PC-3 (cell line): ENCODE results near the gene TRABD2B.

Experiments
- EZH2phosphoT487 ChIP-seq: fragments of 300-600 bp; sonication (generic); IDR thresholded peaks from 2 replicates; pipeline ENCODE4 v1.6.1; 2018; ENCODE audit warnings: mild to moderate bottlenecking, antibody characterized with exemption, low read length, borderline replicate concordance
- TF ChIP-seq, protein P1 (sequence below): fragments of 300-600 bp; sonication (generic); conservative IDR thresholded peaks from 2 replicates; pipeline ENCODE4 v1.5.1; 2017; ENCODE audit warnings: antibody characterized with exemption, low read depth, mild to moderate bottlenecking, low read length

DNA sequence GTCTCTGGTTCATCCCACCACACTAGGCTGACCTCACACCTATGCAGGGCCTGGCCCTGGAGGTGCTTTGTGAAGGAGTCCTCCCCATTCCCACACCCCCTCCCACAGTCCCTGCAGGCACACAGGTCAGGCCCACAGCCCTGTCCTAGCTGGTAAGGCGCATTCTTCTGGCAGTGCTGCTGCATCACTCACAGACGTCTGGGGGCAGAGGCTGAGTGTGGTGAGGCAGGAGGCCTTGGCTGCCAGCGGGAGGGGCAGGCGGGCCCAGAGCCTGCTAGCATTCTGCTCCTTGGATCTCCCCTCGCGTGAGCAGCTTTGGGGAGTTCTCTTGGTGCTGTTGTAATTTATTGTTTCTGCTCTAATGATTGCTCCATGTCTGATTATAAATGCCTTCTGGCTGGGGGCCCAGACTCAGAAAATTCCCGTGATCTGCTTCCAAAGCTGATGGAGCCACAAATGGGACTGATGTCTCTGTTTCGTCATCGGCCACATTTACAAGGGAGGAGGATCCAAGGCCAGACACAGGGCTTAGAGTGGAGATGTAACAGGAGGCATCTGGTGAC lies 62.9 kb downstream of the TRABD2B start:
- TF ChIP-seq EZH2phosphoT487, result no peak
- TF ChIP-seq, protein P1, sequence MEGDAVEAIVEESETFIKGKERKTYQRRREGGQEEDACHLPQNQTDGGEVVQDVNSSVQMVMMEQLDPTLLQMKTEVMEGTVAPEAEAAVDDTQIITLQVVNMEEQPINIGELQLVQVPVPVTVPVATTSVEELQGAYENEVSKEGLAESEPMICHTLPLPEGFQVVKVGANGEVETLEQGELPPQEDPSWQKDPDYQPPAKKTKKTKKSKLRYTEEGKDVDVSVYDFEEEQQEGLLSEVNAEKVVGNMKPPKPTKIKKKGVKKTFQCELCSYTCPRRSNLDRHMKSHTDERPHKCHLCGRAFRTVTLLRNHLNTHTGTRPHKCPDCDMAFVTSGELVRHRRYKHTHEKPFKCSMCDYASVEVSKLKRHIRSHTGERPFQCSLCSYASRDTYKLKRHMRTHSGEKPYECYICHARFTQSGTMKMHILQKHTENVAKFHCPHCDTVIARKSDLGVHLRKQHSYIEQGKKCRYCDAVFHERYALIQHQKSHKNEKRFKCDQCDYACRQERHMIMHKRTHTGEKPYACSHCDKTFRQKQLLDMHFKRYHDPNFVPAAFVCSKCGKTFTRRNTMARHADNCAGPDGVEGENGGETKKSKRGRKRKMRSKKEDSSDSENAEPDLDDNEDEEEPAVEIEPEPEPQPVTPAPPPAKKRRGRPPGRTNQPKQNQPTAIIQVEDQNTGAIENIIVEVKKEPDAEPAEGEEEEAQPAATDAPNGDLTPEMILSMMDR, result no peak
